Endodermal cell (in vitro differentiated cells): Measurements from ENCODE around the gene AMOT. TPM values are rescaled to one million over a fixed set of nuclear protein-coding genes. Genes with fewer than 3 reads are reported as not detected.

ENCODE experiments used
- DNase-seq: peaks from one replicate; pipeline ENCODE4 v3.0.0-alpha.2; 2017
- H3K27ac ChIP-seq: 2 replicates; pipeline ENCODE4 v1.5.1; 2013; ENCODE audit warnings: mild to moderate bottlenecking, low read depth, low read length, moderate library complexity
- H3K27me3 ChIP-seq: 2 replicates; pipeline ENCODE4 v1.6.1; 2013; ENCODE audit warnings: mild to moderate bottlenecking, low read length, moderate library complexity; ENCODE audit not compliant: insufficient read depth, control insufficient read depth, poor library complexity, severe bottlenecking
- H3K36me3 ChIP-seq: 2 replicates; pipeline ENCODE4 v1.7.0; 2013; ENCODE audit warnings: mild to moderate bottlenecking, low read length, moderate library complexity; ENCODE audit not compliant: control insufficient read depth, insufficient read depth
- H3K4me1 ChIP-seq: one replicate; pipeline ENCODE4 v1.7.0; 2013; ENCODE audit warnings: low read length; ENCODE audit not compliant: control insufficient read depth, insufficient read depth
- H3K4me3 ChIP-seq: 2 replicates; pipeline ENCODE4 v1.5.1; 2013; ENCODE audit warnings: mild to moderate bottlenecking, low read length, moderate library complexity
- H3K9ac ChIP-seq: 2 replicates; pipeline ENCODE4 v1.6.1; 2013; ENCODE audit warnings: mild to moderate bottlenecking, low read length, moderate library complexity; ENCODE audit not compliant: poor library complexity, severe bottlenecking; ENCODE audit errors: extremely low read depth
- H3K9me3 ChIP-seq: 2 replicates; pipeline ENCODE4 v1.6.1; 2013; ENCODE audit warnings: mild to moderate bottlenecking, low read length, moderate library complexity; ENCODE audit not compliant: control insufficient read depth
- H3K27ac Mint-ChIP-seq: 2 replicates; pipeline ENCODE4 v1.8.0; 2020; ENCODE audit warnings: mixed read lengths
- H3K27me3 Mint-ChIP-seq: 2 replicates; pipeline ENCODE4 v1.8.0; 2021; ENCODE audit warnings: mild to moderate bottlenecking, mixed read lengths; ENCODE audit not compliant: insufficient read depth
- H3K36me3 Mint-ChIP-seq: 2 replicates; pipeline ENCODE4 v1.8.0; 2020; ENCODE audit warnings: low read depth, mixed read lengths
- H3K4me1 Mint-ChIP-seq: 2 replicates; pipeline ENCODE4 v1.8.0; 2020; ENCODE audit warnings: mixed read lengths
- H3K4me3 Mint-ChIP-seq: 2 replicates; pipeline ENCODE4 v1.8.0; 2020; ENCODE audit warnings: mild to moderate bottlenecking, moderate library complexity, mixed read lengths
- H3K9me3 Mint-ChIP-seq: 2 replicates; pipeline ENCODE4 v1.8.0; 2020; ENCODE audit warnings: mild to moderate bottlenecking, mixed read lengths
- CTCF ChIP-seq: fragments of 200-600 bp; sonication (generic); conservative IDR thresholded peaks from 2 replicates; pipeline ENCODE4 v1.5.0; 2021; ENCODE audit warnings: antibody characterized with exemption, mild to moderate bottlenecking
- WGBS, 2 experiments: methylation state at CpG; one replicate each; pipeline versions ENCODE4 v1.1.5 to v1.1.7; 2013; ENCODE audit warnings: missing lambda C conversion rate in 2 of 2, mixed read lengths in 1 of 2; ENCODE audit not compliant: insufficient coverage in 1 of 2, insufficient read length in 1 of 2; 5-methylcytosine and 5-hydroxymethylcytosine counted together
- total RNA-seq, 2 donors: library from RNA; stranded (reverse); fragmentation: NEBNext Ultra II Directional in 1 of 2; extraction: Animal tissue kit (Norgen Biotek cat#: 25700) in 1 of 2; gene quantifications; 2 replicates in 1 of 2; 3 replicates in 1 of 2; pipeline ENCODE4 v1.2.1, GENCODE V29; 2021

AMOT gene
- total RNA-seq, 2 donors from 2014 or later: 41.3 to 59.8 TPM

GRCh38 chrX:112800971-112801775 lies 39.5 kb downstream of the AMOT start:
- TF ChIP-seq CTCF: no peak
- H3K27ac Mint-ChIP-seq: no peak overlapping the region
- no peaks in the 10 kb centered on the region for H3K4me1 Mint-ChIP-seq
- H3K27ac ChIP-seq: peak overlapping the region; percentile 58
- no peaks in the 10 kb centered on the region for H3K9me3 ChIP-seq
- H3K36me3 ChIP-seq: peaks cover 13% of the 10 kb centered on the region
- no peak overlapping the region for H3K4me3 ChIP-seq
- H3K36me3 Mint-ChIP-seq: peaks cover 33% of the 10 kb centered on the region
- H3K27me3 ChIP-seq: no peaks in the 10 kb centered on the region
- H3K9ac ChIP-seq: no peak overlapping the region
- H3K4me3 Mint-ChIP-seq: no peak overlapping the region
- no peak for DNase-seq
- H3K9me3 Mint-ChIP-seq: no peaks in the 10 kb centered on the region
- WGBS, 2 experiments: 84% methylated on average over 12 of the region's 12 CpGs; no CpG with 5 or more reads in 1 of the 2 experiments
- H3K4me1 ChIP-seq: no peaks in the 10 kb centered on the region
- H3K27me3 Mint-ChIP-seq: peaks cover 3% of the 10 kb centered on the region

- H3K27me3 Mint-ChIP-seq: peaks cover 3% of the 10 kb centered on the region
- peaks cover 35% of the 10 kb centered on the region for H3K36me3 Mint-ChIP-seq
- H3K4me1 ChIP-seq: no peaks in the 10 kb centered on the region
- no peak overlapping the region for H3K27ac ChIP-seq
- H3K9me3 Mint-ChIP-seq: no peaks in the 10 kb centered on the region
- H3K27me3 ChIP-seq: no peaks in the 10 kb centered on the region
- H3K4me1 Mint-ChIP-seq: no peaks in the 10 kb centered on the region
- WGBS, 2 experiments: 86% methylated on average over 1 of the region's 1 CpG; no CpG with 5 or more reads in 1 of the 2 experiments
- H3K27ac Mint-ChIP-seq: no peak overlapping the region
- peaks cover 3% of the 10 kb centered on the region for H3K36me3 ChIP-seq
- no peaks in the 10 kb centered on the region for H3K9me3 ChIP-seq
- H3K4me3 Mint-ChIP-seq: no peak overlapping the region
- TF ChIP-seq CTCF: no peak
- no peak overlapping the region for H3K4me3 ChIP-seq
- H3K9ac ChIP-seq: no peak overlapping the region
- no peak for DNase-seq
These were observed 41.2 kb downstream of the AMOT start for GRCh38 chrX:112799425-112799824.

GRCh38 chrX:112798736-112799135 lies 41.9 kb downstream of the AMOT start:
- H3K36me3 Mint-ChIP-seq: peaks cover 35% of the 10 kb centered on the region
- no peaks in the 10 kb centered on the region for H3K4me1 Mint-ChIP-seq
- no peak for TF ChIP-seq CTCF

More at GRCh38 chrX:112798736-112799135, 41.9 kb downstream of the AMOT start:
- Histone ChIP-seq H3K36me3 (peaks cover 3% of the 10 kb centered on the region), H3K27me3 (no peaks in the 10 kb centered on the region), H3K4me1 (no peaks in the 10 kb centered on the region), H3K27ac (no peak overlapping the region), H3K9ac (no peak overlapping the region), H3K9me3 (no peaks in the 10 kb centered on the region), H3K4me3 (no peak overlapping the region)
- H3K27me3 Mint-ChIP-seq: peaks cover 3% of the 10 kb centered on the region
- DNase-seq: no peak
- H3K4me3 Mint-ChIP-seq: no peak overlapping the region
- no peak overlapping the region for H3K27ac Mint-ChIP-seq
- 75 to 80% methylated on average over 1 of the region's 2 CpGs for WGBS, 2 experiments
- H3K9me3 Mint-ChIP-seq: no peaks in the 10 kb centered on the region
